Pulmonary artery endothelial cell (primary cell): ENCODE data around the gene ECSIT. TPM values are rescaled to one million over a fixed set of nuclear protein-coding genes. Genes with fewer than 3 reads are reported as not detected.
"Not testable (repeated sequence)": the region's sequence is repeated elsewhere in the genome, so short reads cannot be mapped to it uniquely, and the experiment has no call there.

Experiments
- DNase-seq: peaks from one replicate; pipeline ENCODE4 v3.0.0-alpha.2; 2011; ENCODE audit warnings: low read depth, low spot score
- total RNA-seq: library from RNA; depleted of rRNA; stranded (reverse); fragments of >200 nt; gene quantifications from 2 replicates; pipeline ENCODE4 v1.2.3, GENCODE V29; 2014

The ECSIT gene, protein sequence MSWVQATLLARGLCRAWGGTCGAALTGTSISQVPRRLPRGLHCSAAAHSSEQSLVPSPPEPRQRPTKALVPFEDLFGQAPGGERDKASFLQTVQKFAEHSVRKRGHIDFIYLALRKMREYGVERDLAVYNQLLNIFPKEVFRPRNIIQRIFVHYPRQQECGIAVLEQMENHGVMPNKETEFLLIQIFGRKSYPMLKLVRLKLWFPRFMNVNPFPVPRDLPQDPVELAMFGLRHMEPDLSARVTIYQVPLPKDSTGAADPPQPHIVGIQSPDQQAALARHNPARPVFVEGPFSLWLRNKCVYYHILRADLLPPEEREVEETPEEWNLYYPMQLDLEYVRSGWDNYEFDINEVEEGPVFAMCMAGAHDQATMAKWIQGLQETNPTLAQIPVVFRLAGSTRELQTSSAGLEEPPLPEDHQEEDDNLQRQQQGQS
- total RNA-seq = 34.9 and 55.2 TPM in 2 replicates

DNA sequence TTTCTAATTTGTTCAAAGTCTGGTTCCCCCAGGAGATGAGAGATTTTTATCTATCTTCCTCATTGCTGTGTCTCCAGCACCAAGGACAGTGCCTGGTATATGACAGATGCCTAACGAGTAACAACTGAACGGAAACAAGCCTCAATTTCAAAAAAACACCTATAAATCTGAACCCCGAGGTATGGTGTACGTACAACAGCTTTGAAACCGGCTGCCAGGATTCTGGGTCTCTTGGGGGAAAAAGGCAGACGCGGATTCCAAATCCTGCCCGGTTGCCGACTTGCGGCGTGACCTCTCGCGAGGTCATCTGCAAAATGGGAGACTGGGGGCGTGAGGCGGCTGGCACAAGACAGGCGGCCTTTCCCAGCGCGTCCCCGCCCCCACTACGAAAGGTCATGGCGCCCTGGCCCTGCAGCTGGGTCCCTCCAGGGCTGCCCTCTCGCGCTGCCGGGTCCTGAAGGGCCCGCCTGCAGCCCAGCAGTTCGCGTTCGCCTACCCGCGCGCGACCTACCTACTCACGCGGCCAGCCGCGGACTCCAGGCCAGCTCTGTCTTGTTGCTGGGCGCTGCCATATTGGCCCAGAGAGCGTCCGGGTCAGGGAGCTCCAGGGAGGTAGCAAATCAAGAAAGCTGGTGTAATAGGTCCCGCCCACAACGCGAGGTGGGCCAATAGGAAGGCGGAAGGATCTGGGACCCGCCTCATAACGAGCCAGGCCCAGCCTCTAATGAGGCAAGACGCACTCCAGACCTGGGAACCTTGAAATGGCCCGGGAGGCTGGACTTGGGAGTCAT is at the start of gene ECSIT:
ECSIT (minus strand) TSS at position 584 of the 791 bp plus-strand sequence. CDS start 9,964 bp downstream, outside the sequence.
- peak; percentile 95 for DNase-seq

DNA sequence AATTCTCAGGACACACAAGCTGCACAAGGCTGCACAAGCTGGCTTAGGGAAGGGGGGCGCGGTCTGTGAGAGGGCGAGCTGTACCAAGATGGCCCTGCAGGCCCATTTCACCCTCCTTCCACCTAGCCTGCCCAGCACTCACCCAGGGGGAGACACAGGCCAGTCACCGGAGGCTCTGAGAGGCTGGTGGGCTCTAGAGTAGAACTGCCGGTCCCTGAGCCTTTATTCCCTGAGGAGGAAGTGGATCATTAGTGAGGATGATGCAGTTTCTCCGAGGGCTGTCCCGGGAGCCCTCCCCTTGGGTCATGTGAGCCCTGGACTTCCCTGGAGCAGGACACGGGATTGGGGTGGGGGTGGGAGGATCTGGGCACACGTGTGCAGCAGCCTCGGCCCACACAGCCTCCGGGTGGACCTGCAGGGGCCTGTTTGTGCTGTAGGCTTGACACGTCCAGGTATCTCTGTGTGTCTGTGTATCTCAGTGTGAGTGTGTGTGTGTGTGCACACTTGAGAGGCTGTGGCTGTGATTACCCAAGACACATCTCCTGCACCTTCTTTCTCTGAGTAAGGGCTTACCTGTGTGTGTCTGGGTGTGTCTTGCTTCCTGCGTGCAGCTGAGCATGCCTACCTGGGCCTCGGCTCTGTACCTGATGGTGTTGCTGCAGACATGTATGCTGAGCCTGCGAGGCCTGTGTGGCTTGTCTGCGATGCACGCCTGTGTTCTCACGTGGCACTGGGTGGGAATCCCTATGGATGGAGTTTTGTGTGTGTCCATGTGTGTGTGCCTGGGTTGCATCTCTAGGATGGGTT is 48.7 kb upstream of the ECSIT start, which contains the start of gene ACP5:
ACP5 (minus strand) TSS at position 195 of the 807 bp plus-strand sequence. CDS start 328 bp downstream, outside the sequence.
- no peak for DNase-seq

DNA sequence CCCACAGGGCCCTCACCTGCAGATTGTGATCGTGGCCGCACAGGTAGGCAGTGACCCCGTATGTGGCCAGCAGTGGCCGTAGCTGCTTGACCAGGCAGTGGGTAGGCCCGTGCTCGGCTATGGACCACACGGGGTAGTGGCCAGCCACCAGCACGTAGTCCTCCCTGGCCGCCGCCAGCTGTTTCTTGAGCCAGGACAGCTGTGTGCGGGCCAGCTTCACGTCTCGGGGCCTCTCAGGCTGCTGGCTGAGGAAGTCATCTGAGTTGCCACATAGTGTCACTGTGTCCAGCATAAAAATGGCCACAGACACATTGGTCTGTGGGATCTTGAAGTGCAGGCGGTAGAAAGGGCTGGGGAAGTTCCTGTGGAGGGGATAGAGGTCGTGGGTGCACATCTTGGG is 47.3 kb upstream of the ECSIT start:
- DNase-seq = no peak

DNA sequence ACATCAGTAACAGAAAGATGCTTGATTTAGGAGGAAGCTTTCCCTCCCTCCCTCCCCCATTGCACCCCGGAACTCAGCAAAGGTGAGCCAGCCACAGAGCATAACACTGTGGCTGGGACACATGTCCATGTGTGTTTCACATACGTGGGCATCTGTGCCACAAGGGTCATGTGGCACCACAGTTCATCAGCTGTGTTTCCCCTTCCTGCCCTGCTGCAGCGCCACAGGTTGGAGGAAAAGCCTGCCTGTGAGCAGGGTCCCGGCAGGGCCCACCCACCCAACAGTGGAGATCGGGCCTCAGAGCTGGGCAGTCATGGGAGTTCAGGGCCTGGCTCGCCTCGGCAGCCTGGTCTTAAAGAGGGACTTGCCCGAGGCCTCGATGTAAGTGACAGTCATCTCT is 45.8 kb upstream of the ECSIT start:
- DNase-seq = no peak

DNA sequence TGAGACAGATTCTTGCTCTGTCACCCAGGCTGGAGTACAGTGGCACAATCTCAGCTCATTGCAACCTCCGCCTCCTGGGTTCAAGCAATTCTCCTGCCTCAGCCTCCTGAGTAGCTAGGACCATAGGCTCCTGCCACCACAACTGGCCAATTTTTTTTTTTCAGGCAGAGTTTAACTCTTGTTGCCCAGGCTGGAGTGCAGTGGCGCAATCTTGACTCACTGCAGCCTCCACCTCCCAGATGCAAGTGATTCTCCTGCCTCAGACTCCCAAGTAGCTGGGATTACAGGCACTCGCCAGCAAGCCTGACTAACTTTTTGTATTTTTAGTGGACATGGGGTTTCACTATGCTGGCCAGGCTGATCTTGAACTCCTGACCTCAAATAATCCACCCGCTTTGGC is 44.8 kb upstream of the ECSIT start:
- not testable (repeated sequence) for DNase-seq

DNA sequence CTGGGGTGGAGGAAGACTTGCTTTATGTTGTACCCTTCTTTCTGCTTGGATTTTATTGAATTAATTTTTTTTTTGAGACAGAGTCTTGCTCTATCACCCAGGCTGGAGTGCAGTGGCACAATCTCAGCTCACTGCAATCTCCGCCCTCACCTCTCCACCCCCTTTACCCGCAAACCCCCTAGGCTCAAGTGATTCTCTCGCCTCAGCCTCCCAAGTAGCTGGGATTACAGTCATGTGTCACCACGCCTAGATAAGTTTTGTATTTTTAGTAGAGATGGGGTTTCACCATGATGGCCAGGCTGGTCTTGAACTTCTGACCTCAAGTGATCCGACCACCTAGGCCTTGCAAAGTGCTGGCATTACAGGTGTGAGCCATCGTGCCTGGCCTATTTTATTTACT is 44.4 kb upstream of the ECSIT start:
- DNase-seq = not testable (repeated sequence)

DNA sequence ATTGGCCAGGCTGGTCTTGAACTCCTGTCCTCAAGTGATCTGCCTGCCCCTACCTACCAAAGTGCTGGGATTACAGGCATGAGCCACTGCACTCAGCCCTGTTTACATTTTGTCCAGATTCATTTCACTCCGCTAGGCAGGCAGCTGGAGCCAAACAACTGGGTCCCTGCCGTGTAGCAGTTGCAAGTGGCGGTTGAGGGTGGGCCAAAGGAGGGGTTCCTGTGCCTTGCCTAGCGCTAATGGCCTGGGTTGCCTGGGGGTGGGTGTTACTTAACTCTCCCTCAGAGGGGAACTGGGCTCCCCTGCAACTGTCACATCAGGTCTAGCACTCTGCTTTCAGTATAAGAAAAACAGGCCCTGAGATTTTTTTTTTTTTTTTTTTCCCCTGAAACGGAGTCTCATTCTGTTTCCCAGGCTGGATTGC is 41.1 kb upstream of the ECSIT start:
- DNase-seq = no peak

DNA sequence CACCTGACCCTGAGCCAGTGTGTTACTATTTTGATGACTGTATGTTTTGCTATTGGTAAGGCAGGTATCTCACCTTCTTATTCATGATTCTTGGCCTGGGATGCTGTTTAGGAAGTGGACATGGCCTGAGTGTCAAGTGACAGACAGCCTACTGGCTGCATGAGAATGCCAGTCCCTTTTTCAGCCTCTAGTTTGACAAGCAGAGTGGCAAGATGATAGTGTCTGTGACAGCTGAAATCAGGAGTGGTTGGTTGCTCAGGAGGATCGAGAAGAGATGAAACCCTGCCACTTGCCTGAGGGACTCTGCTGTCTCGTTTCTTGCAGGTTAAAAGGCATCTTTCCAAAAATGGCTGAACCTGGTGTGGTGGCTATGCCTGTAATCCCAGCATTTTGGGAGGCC is 37.2 kb upstream of the ECSIT start:
- DNase-seq = no peak

DNA sequence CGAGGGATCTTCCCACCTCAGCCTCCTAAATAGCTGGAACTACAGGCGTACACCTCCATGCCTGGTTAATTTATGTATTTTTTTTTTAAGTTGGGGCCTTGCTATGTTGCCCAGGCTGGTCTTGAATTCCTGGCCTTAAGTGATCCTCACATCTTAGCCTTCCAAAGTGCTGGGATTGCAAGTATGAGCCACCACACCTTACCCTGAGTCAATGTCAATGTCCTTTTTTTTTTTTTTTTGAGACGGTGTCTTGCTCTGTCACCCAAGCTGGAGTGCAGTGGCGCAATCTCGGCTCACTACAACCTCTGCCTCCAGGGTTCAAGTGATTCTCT is 36.7 kb upstream of the ECSIT start:
- DNase-seq = not testable (repeated sequence)

DNA sequence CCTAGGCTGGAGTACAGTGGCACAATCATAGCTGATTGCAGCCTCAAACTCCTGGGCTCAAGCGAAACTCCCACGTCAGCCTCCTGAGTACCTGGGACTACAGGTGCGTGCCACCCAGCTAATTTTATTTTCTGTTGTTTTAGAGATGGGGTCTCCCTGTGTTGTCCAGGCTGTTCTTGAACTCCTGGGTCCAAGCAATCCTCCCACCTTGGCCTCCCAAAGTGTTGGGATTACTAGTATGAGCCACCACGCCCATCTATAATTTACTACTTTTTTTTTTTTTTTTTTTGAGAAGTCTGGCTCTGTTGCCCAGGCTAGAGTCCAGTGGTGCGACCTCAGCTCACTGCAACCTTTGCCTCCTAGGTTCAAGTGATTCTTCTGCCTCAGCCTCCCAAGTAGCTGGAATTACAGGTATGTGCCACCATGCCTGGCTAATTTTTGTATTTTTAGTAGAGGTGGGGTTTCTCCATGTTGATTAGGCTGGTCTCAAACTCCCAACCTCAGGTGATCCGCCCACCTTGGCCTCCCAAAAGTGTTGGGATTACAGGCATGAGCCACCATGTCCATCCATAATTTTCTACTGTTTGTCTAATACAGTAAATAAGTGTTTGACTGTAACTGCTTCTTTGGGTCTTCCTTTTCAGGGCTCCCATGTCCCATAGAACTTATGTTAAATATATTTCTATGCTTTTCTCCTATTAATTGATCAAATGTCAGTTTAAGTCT is 35.3 kb upstream of the ECSIT start:
- DNase-seq = not testable (repeated sequence)

DNA sequence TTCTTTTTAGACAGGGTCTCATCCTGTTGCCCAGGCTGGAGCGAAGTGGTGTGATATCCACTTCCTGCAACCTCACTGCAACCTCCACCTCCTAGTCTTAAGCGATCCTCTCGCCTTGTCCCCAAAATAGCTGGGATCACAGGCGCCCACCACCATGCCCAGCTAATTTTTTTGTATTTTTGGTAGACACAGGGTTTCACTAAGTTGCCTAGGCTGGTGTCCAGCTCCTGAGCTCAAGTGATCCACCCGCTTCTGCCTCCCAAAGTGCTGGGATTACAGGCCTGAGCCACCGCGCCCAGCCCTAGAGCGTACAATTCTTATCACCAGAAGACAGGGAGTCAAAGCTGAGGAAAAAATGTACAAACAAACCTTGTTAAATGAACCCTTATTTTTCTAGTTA is 34.6 kb upstream of the ECSIT start:
- no peak for DNase-seq

DNA sequence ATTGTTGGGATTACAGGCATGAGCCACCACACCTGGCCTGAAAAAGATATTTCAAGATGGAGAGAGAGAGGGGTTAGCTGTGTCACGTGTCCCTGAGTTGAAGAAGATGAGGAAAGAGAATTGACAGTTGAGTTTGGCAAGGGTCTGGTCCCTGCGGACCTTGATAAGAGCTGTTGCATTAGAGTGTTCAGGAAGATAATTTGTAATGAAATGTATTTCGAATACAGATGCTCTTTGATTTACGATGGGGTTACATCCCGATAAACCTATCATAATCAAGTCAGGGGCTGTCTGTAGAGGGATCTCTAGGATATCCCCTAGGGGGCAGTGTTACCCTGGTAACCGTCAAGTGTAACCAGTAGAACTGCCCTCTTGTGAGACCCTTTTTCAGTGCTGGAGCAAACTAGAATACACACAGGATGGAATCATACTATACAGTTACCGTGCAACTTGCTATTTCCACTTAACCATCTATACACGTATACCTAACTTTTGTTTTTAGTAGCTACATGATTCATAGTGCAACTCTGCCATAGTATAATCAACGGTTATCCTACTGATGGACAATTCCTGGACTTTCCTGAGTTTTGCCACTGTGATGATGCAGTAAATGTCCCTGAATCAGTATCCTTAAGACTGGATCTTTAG is 31.6 kb upstream of the ECSIT start:
- DNase-seq = peak; percentile 51

DNA sequence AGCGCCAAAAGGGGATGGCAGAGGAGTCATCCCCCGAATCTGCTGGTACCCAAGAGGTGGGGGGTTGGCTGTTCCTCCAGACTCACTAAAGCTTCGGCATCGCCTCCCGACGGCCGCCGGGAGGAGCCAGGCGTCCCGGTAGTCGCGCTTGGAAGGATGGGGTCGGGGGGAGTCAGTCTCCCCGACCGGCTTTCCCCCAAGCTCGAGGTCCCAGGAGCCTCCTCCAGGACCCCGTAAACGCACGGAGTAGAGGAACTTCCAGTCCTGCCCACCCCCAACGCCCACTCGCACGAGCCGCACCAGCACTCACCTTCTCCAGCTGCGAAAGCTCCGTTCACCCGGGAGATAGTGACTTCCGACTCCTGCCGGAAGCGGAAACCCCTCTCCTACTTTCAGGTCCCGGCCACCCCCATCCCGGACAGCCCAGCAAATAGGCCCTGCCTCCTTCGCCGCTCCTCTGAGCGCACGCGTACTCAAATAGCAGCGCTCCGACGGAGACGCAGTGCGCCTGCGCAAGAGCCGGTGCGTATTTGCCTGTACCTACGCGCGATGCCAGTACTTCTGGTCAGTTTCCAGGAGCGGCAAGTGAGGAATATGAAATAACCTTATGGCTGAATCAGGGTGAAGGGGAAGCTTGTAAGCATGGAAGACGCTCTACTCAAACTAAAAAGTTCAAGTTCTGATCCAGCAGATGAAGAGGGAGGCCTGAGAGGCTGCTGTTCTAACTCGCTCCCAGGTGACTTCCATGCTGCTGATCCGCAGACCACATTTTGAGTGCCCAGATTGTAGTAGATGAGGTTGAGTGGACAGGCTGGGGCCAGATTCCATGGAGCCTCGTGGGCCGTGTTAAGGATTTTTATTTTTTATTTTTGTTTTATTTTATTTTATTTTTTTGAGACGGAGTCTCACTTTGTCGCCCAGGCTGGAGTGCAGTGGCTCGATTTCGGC is 30.2 kb upstream of the ECSIT start, which contains the start of gene ELOF1:
ELOF1 (minus strand) TSS at position 350 of the 948 bp plus-strand sequence. CDS start 4,883 bp downstream, outside the sequence.
- peak; percentile 90 for DNase-seq

DNA sequence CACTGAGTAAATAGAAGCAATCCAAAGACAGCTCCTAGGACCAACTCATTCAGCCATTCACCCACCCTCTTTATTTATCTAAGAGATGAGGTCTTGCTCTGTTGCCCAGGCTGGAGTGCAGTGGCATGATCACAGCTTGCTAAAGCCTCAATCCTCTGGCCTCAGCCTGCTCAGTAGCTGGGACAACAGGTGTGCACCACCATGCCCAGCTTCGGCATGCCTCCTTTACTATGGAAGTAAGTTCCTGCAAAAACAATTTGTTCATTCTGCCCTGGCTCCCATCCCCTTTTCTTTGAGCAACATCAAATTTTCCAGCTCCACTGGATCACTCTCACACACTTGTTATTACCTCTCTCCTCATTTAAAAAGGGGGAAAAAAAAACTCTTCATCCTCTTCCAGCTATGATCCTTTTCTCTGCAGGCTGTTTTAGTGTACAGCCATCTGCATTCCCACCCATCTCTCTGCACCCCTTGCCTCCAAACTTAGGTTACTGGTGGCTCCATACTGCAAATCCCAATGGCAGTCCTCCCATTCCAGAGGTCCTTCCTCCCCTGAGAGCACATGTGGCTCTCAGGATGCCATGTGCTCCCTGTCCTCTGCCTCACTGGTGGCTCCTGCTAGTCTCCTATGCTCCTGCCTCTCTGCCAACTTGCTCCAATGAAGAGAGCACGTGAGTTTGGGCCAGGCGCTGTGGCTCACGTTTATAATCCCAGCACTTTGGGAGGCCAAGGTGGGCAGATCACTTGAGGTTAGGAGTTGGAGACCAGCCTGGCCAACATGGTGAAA is 27.9 kb upstream of the ECSIT start:
- DNase-seq = no peak

DNA sequence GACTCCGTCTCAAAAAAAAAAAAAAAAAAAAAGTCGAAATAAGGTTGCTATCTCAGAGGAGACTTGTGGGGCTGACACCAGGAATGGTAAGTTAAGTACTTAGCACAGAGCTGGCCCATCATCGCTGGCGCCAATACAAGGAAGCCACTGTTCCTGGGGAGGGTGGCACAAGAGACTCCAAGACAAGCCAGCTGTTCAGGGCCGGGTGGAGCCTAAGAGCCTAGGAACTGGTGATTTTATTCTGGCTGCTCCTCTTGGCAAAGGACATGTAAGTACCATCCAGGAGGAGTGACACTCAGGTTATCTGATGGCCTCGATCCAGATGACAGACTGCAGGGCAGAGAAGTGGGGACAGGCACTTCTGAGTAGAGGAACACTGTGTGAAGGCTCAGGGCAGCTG is 26.3 kb upstream of the ECSIT start:
- DNase-seq = no peak

DNA sequence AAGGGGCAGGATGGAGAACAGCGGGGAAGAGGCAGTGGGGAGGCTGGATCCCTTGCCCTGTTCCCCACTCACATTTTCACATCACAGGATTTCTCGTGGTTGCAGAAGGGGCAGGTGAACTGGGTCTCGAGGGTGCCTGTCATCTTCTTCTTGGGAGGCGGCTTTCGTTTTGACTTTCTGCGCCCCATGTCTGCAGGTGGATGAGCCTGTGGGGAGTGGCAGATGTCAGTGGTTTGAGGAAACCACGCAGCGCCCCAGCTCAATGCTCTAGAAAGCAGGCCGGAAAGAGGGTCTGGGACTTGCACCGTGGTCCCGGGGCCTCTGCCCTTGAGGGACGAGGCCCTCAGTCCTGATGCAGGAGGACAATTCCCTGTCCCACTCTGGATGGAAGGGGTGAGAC is 25.2 kb upstream of the ECSIT start:
- no peak for DNase-seq

DNA sequence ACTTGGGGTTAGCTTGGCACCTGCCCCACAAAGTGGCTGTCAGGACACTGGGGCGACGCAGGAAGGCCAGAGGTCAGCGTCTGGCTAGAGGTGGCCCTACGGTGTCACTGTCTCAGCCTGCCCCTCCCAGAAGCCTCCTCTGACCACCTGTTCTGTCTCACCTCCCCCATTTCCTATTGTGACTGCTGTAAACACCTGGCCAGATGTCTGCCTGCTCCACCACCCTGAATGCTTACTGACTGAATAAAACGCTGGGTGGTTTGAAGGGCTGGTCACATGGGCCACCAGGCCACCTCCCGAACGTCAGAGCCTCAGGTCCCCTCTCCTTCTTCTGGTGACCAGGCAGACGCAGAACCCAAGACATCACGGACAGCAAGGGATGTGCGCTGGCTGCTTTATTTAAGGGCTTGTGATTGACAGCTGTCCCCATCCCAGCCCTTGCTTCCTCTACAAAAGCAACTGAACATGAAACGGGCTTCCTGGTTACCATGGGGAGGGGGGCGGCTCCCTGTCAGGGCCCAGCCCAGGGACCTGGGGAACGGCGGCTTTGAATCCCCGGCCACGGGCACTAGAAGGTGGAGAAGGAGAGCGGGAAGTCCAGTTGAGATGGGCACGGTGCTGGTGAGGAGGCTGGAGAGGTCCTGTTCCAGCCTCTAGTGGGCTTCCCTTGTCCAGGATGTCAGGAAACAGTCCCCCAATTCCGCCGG is 23.9 kb upstream of the ECSIT start:
- no peak for DNase-seq
